ENCODE results near the gene SCUBE2.

- TF ChIP-seq ZNF501 (tag by site-specific recombination; IDR thresholded peaks at IDR 0.05): no peak
- TF ChIP-seq PBX3 (CRISPR knock-in tag; IDR thresholded peaks at IDR 0.05): no peak
- TF ChIP-seq ZNF521 (tag by site-specific recombination; IDR thresholded peaks at IDR 0.05): no peak
- TF ChIP-seq, protein P1, sequence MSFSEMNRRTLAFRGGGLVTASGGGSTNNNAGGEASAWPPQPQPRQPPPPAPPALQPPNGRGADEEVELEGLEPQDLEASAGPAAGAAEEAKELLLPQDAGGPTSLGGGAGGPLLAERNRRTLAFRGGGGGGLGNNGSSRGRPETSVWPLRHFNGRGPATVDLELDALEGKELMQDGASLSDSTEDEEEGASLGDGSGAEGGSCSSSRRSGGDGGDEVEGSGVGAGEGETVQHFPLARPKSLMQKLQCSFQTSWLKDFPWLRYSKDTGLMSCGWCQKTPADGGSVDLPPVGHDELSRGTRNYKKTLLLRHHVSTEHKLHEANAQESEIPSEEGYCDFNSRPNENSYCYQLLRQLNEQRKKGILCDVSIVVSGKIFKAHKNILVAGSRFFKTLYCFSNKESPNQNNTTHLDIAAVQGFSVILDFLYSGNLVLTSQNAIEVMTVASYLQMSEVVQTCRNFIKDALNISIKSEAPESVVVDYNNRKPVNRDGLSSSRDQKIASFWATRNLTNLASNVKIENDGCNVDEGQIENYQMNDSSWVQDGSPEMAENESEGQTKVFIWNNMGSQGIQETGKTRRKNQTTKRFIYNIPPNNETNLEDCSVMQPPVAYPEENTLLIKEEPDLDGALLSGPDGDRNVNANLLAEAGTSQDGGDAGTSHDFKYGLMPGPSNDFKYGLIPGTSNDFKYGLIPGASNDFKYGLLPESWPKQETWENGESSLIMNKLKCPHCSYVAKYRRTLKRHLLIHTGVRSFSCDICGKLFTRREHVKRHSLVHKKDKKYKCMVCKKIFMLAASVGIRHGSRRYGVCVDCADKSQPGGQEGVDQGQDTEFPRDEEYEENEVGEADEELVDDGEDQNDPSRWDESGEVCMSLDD (tag by site-specific recombination; IDR thresholded peaks at IDR 0.05): no peak
- no peak for TF ChIP-seq CTCF (tag by site-specific recombination; IDR thresholded peaks at IDR 0.05)
- TF ChIP-seq ZNF660 (tag by site-specific recombination; IDR thresholded peaks at IDR 0.05): no peak
- TF ChIP-seq KLF16 (tag by site-specific recombination; IDR thresholded peaks at IDR 0.05): no peak
Observed at GRCh38 chr11:9052316-9052715, 39.1 kb downstream of the SCUBE2 start.
